Vagina (tissue), 2 donors: Measurements from ENCODE around the gene PTBP1. TPM values are rescaled to one million over a fixed set of nuclear protein-coding genes. Genes with fewer than 3 reads are reported as not detected.

ENCODE experiments used
- DNase-seq, 2 donors: peaks; one replicate each; pipeline ENCODE4 v3.0.0-alpha.2; 2017; ENCODE audit errors: extremely low spot score in 2 of 2
- H3K27ac ChIP-seq: fragments of 200-600 bp; sonication (generic); one replicate; pipeline ENCODE4 v1.5.1; 2019
- H3K27me3 ChIP-seq: fragments of 200-600 bp; sonication (generic); one replicate; pipeline ENCODE4 v1.5.1; 2019
- H3K36me3 ChIP-seq, 2 donors: fragments of 200-600 bp; sonication (generic); one replicate each; pipeline ENCODE4 v1.5.1; 2017 to 2019
- H3K4me1 ChIP-seq: fragments of 200-600 bp; sonication (generic); one replicate; pipeline ENCODE4 v1.5.1; 2019
- H3K4me3 ChIP-seq, 2 donors: fragments of 200-600 bp; sonication (generic); 1 replicate in 1 of 2; 2 replicates in 1 of 2; pipeline ENCODE4 v1.5.1; 2016 to 2019
- H3K9me3 ChIP-seq: fragments of 200-600 bp; sonication (generic); one replicate; pipeline ENCODE4 v1.5.1; 2019
- POLR2A ChIP-seq, 2 donors: fragments of 450-650 bp; IDR thresholded peaks; one replicate each; pipeline ENCODE4 v1.6.1; 2017; ENCODE audit warnings: antibody characterized with exemption in 2 of 2, mild to moderate bottlenecking in 2 of 2, moderate library complexity in 2 of 2
- POLR2AphosphoS5 ChIP-seq, 2 donors: sonication (generic); formaldehyde crosslinking; IDR thresholded peaks; one replicate each; pipeline ENCODE4 v1.9.0; 2017; ENCODE audit warnings: antibody characterized with exemption in 2 of 2, mild to moderate bottlenecking in 2 of 2, low read depth in 1 of 2; ENCODE audit not compliant: insufficient read depth in 1 of 2
- intact Hi-C: fragments of 100-400 bp; cut with DNase I; formaldehyde crosslinking; loops from one replicate; pipeline ENCODE4 v1.15.1; 2023
- total RNA-seq: library from RNA; depleted of rRNA; stranded (reverse); fragments of >200 nt; gene quantifications from one replicate; pipeline ENCODE4 v1.2.3, GENCODE V29; 2016
- TF ChIP-seq, protein P1 (sequence below), 3 experiments: fragments of 450-650 bp in 2 of 3; fragments of 200-600 bp in 1 of 3; sonication (generic) in 1 of 3; IDR thresholded peaks; one replicate each; pipeline ENCODE4 v1.5.1; 2017 to 2019; ENCODE audit warnings: antibody characterized with exemption in 3 of 3, mild to moderate bottlenecking in 2 of 3, moderate library complexity in 2 of 3

PTBP1 gene
- total RNA-seq, 1 donor from 2014 or later = 230 TPM

DNA sequence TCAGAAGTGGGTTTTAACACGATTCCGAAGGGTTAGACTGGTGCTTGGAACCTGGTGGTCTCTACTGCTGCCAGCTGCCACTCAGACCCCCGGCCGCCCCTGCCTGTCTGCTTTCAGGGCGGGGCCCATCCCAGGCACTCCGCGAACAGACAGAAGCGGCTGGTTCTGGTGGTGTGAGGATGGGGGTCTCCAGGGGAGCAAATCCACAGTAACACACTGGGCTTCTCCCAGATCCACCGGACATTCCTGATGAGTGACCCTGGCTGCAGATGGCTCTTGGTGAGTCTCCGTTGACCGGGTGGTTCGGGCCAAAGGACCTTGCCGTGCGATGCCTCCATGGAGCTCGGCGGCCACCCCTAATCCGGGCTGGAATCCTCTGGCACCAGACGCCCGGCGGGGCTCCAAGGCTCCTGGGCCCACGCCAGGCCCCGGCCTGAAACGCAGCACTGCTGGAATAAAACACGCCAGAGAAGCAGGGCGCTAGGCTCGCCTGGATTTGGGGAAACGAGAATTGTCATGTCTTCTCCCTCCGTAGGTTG lies 2.1 kb upstream of the PTBP1 start:
- TF ChIP-seq, protein P1, sequence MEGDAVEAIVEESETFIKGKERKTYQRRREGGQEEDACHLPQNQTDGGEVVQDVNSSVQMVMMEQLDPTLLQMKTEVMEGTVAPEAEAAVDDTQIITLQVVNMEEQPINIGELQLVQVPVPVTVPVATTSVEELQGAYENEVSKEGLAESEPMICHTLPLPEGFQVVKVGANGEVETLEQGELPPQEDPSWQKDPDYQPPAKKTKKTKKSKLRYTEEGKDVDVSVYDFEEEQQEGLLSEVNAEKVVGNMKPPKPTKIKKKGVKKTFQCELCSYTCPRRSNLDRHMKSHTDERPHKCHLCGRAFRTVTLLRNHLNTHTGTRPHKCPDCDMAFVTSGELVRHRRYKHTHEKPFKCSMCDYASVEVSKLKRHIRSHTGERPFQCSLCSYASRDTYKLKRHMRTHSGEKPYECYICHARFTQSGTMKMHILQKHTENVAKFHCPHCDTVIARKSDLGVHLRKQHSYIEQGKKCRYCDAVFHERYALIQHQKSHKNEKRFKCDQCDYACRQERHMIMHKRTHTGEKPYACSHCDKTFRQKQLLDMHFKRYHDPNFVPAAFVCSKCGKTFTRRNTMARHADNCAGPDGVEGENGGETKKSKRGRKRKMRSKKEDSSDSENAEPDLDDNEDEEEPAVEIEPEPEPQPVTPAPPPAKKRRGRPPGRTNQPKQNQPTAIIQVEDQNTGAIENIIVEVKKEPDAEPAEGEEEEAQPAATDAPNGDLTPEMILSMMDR (IDR thresholded peaks at IDR 0.05) = no peak
- TF ChIP-seq POLR2AphosphoS5 (IDR thresholded peaks at IDR 0.05; ENCODE audit: insufficient read depth in 1 of 2, low read depth in 1 of 2) (no peak), POLR2A (IDR thresholded peaks at IDR 0.05) (no peak)
- H3K36me3 ChIP-seq = no peaks in the 10 kb centered on the region
- H3K27me3 ChIP-seq = no peaks in the 10 kb centered on the region
- H3K4me1 ChIP-seq = peaks cover 35% of the 10 kb centered on the region
- intact Hi-C loops = no loop called here
- no peak for DNase-seq
- no peak overlapping the region for H3K4me3 ChIP-seq
- no peaks in the 10 kb centered on the region for H3K9me3 ChIP-seq
- peak overlapping the region; percentile 93 for H3K27ac ChIP-seq

DNA sequence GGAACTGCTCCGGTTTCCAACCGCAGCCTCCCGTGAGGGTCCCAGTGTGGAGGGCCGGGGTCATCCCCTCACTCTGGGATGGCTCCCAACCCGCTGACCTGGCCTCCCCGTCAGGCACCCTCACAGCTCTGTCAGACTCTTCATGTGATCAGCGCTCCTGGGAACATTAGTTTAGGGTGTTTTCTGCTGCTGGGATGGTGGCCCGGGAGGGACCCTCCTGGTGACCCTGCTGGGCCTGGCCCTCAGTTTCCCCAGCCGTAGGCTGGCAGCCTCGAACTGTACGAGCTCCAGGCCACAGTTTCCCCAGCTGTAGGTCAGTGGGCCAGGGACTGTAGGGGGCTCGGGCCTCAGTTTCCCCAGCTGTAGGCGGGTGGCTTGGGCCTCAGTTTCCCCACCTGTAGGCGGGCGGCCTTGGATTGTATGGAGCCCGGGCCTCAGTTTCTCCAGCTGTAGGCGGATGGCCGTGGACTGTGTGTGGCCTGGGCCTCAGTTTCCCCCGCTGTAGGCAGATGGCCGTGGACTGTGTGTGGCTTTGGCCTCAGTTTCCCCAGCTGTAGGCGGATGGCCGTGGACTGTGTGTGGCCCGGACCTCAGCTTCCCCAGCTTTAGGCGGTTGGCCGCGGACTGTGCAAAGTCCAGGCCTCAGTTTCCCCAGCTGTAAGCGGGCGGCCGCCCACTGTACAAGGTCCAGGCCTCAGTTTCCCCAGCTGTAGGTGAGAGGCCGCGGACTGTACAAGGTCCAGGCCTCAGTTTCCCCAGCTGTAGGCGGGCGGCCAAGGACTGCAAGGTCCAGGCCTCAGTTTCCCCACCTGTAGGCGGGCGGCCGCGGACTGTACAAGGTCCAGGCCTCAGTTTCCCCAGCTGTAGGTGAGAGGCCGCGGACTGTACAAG lies 1.3 kb upstream of the PTBP1 start:
- Histone ChIP-seq H3K36me3 (no peaks in the 10 kb centered on the region), H3K27ac (peak overlapping the region; percentile 93), H3K9me3 (no peaks in the 10 kb centered on the region), H3K4me3 (peak overlapping the region; percentile 59 to 94), H3K27me3 (no peaks in the 10 kb centered on the region), H3K4me1 (peaks cover 43% of the 10 kb centered on the region)
- TF ChIP-seq POLR2AphosphoS5 (IDR thresholded peaks at IDR 0.05; ENCODE audit: insufficient read depth in 1 of 2, low read depth in 1 of 2) = no peak
- no peak for TF ChIP-seq POLR2A (IDR thresholded peaks at IDR 0.05)
- TF ChIP-seq, protein P1 (IDR thresholded peaks at IDR 0.05) = no peak
- no peak for DNase-seq
- intact Hi-C loops = no loop called here

- DNase-seq = no peak
- no peaks in the 10 kb centered on the region for H3K9me3 ChIP-seq
- TF ChIP-seq, protein P1 (IDR thresholded peaks at IDR 0.05) = no peak
- TF ChIP-seq POLR2A (IDR thresholded peaks at IDR 0.05) (no peak), POLR2AphosphoS5 (IDR thresholded peaks at IDR 0.05; ENCODE audit: insufficient read depth in 1 of 2, low read depth in 1 of 2) (no peak)
- intact Hi-C loops = no loop called here
- peaks cover 58% of the 10 kb centered on the region for H3K4me1 ChIP-seq
- peak overlapping the region; percentile 85 to 94 for H3K4me3 ChIP-seq
- H3K27me3 ChIP-seq = no peaks in the 10 kb centered on the region
- peak overlapping the region; percentile 97 for H3K27ac ChIP-seq
- no peaks in the 10 kb centered on the region for H3K36me3 ChIP-seq
These were observed 519 bp downstream of the PTBP1 start for GRCh38 chr19:797528-798414.

DNA sequence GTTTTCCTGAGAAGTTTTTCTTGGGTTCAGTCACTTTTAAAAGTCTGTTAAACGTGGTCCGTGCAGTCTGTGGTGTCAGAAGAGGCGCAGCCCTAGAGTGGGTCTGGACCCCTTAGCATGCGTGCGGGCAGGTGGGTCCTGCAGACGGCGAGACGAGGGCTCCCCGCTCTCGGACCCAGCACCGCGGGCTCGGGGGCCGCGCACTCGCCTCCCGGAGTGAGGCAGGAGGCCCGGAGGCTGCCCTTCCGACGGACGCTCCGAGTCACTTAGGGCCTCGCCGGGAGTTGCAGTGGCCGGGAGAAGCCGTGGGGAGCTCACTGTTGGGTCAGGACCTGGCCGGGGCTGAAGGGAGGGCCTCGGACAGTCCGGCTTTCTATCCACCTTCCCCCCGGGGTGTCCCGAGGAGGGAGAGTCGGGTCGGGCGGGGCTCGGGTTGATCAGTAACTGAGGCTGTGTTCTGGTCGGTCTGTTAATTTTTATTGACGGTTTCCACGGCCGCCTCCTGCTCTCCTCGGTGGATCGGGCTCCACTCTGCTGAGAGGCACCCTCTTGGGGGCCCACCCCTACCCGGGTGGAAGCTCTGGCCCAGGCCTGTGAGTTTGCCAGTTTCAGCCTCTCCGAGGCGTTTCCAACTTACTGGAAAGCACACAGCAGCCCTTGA lies 1.3 kb downstream of the PTBP1 start:
- Histone ChIP-seq H3K4me3 (peak overlapping the region; percentile 85 to 94), H3K4me1 (peaks cover 65% of the 10 kb centered on the region), H3K27ac (peak overlapping the region; percentile 97), H3K27me3 (no peaks in the 10 kb centered on the region), H3K9me3 (no peaks in the 10 kb centered on the region), H3K36me3 (peaks cover 0 to 6% of the 10 kb centered on the region in 2 donors)
- no peak for DNase-seq
- TF ChIP-seq, protein P1 (IDR thresholded peaks at IDR 0.05) = no peak
- no peak for TF ChIP-seq POLR2AphosphoS5 (IDR thresholded peaks at IDR 0.05; ENCODE audit: insufficient read depth in 1 of 2, low read depth in 1 of 2)
- TF ChIP-seq POLR2A (IDR thresholded peaks at IDR 0.05) = no peak
- intact Hi-C loops = no loop called here
